ENCODE data around the gene SNAP47.

Gene SNAP47

DNA sequence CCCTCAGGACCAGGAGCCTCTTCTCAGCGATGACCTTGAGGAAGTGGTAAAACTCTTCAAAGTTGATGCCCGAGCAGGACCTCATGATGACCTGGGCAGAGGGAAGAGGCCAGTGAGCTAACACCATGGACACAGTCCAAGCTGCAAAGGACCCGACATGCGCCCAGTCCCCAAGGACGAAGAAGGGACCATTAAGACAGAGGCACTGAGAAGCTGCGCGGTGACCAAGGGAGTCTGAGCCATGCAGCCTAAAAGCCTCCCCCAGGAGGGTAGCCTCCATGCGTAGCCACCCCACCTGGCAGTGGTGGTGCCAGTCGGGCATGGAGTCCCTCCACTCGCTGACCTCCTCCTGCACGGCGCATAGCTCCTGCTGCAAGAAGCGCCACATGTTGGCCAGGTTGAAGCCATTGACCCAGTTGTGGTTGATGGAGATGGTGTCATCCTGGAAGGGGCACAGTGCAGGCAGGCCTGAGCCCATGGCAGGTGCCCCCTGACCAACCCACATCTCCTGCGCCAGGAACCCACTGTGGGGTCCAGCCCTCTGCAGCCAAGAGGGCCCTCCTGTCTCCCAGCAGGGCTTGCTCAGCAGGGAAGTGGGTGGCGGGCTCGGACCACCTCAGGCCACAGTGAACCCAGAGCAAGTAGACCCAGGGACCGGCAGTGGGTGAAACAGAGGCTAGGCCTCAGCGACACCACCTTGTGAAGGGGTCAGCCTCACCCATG lies 2.5 kb upstream of the SNAP47 start:
- DNase-seq (ENCODE audit: low read depth) = no peak

DNA sequence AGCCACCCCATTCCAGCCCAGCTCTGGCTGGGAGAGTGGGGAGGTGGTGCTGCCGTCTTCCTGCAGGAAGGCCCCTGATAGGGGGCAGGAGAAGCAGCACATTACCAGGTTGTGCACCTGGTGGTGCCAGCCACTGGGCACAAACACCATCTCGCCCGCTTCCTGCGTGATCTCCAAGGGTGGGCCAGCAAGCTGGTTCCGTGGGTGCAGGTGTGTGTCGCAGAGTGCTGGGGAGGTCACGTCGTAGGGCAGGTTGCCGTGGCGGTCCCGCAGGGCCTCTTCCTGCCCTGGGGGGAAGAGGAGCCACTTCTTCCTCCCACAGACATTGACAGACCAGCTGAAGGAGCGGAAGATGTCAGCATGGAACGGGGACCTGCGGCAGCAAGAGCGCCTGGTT lies 1.9 kb upstream of the SNAP47 start:
- no peak for DNase-seq (ENCODE audit: low read depth)

DNA sequence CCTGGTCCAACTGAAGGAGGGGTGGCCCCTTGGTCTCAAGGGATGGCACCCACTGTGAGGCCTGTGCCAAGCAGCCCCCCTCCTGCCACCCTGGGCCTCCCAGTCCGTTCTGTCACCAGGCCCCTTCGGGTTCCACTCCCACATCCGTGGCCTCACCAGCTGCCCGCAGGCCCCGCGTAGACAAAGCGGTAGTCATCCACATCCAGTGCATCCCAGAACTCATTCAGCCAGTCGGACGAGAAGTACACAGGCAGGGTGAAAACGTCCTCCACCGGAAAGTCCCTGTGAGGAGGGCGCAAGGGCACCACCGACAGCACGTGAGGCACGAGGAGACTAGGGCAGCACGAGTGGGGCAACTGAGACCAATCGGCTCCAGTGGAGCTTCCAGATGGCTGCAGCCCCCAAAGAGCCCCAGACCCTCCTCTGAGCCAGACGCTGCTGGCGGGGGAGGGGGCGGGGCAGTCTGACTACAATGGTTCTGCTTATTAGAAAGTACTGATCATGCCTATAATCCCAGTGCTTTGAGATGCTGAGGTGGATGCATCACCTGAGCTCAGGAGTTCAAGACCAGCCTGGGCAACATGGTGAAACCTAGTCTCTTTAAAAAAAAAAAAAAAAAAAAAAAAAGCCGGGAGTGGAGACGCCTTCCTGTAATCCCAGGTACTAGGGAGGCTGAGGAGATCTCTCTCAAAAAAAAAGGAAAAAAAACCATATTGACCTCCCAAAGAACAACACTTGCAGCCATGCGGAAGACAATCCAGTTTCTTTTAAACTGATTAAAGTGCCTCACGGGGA lies 1.3 kb upstream of the SNAP47 start:
- DNase-seq (ENCODE audit: low read depth) = no peak

- no peak for DNase-seq (ENCODE audit: low read depth)
These were observed 734 bp upstream of the SNAP47 start for GRCh38 chr1:227734546-227734855.

DNA sequence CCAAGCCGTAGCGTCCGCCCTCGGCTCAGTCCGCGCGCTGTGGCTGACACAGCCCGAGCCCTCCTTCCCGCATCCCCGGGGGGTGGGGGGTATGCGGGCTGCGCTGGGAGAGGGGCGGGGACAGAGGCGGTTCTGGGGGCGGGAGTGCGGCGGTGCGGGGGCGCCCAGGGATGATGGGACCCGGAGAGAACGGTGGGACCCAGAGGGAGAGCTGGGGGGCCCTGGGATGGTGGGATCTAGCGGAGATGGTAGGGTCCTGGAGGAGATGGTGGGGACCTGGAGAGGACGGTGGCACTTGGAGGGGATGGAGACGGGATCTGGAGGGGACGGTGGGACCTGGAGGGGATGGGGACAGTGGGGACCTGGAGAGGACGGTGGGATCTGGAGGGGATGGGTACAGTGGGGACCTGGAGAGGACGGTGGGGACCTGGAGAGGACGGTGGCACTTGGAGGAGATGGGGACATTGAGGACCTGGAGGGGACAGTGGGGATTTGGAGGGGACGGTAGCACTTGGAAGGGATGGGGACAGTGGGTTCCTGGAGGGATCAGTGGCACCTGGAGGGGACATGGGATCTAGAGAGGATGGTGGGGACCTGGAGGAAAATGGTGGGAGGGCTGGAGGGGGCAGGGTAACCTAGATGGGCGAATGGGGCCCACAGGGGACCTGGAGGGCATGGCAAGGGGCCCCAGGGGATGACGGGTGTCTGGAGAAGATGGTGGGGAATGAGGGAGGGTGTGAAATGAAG lies 477 bp downstream of the SNAP47 start:
- no peak for DNase-seq (ENCODE audit: low read depth)

DNA sequence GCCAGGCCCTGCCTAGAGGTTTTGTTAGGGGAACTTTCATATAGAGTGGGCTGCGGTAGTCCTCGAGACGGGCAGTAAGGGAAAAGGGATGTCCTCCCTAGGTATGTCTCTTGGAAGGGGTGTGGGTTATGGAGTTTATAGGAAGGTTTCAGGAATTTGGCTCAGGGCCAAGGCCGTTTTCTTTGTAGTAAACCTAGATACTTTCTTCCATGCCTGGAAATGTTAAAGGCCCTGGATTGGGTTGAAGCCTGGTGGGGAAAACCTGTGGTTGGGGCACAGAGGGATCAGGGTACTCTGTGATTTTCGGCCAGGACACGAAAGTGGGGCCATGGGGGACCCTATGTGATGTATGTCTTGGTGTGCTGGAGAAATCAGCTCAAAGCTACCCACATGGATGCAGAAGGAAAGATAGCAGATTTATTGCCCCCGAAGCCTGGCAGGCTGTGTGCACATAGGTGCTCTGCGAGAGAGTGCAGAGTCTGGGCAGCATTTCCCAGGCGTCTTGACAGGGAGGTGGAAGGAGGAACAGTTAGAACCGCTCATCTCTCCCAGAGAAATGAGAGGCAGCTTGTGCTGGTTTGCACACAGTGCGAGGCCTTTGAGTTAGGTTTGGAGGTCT lies 1.7 kb downstream of the SNAP47 start:
- DNase-seq (ENCODE audit: low read depth) = no peak

- no peak for DNase-seq (ENCODE audit: low read depth)
These were observed 3.6 kb downstream of the SNAP47 start for GRCh38 chr1:227738820-227739219.

DNA sequence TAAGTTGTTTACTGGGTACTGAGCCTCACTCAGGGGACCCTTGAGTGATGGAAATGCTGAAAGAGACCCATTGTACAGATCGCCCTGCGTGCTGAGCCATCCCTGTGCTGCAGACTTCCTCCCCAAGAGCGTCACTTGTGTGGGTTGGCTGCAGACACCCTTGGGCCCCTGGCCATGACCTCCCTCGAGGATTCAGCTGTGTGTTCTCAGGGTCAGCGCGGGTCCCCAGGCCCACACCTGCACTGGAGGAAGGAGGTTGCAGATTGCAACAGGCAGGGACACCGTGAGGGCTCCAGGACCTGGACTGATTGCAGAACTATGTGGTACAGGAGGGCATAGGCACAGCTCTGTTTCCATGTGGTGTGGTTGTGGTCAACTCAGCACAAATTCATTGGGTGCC lies 4.4 kb downstream of the SNAP47 start:
- no peak for DNase-seq (ENCODE audit: low read depth)

- no peak for DNase-seq (ENCODE audit: low read depth)
These were observed 5.2 kb downstream of the SNAP47 start for GRCh38 chr1:227740401-227740960.

GRCh38 chr1:227741166-227741870 lies 6.1 kb downstream of the SNAP47 start:
- no peak for DNase-seq (ENCODE audit: low read depth)

DNA sequence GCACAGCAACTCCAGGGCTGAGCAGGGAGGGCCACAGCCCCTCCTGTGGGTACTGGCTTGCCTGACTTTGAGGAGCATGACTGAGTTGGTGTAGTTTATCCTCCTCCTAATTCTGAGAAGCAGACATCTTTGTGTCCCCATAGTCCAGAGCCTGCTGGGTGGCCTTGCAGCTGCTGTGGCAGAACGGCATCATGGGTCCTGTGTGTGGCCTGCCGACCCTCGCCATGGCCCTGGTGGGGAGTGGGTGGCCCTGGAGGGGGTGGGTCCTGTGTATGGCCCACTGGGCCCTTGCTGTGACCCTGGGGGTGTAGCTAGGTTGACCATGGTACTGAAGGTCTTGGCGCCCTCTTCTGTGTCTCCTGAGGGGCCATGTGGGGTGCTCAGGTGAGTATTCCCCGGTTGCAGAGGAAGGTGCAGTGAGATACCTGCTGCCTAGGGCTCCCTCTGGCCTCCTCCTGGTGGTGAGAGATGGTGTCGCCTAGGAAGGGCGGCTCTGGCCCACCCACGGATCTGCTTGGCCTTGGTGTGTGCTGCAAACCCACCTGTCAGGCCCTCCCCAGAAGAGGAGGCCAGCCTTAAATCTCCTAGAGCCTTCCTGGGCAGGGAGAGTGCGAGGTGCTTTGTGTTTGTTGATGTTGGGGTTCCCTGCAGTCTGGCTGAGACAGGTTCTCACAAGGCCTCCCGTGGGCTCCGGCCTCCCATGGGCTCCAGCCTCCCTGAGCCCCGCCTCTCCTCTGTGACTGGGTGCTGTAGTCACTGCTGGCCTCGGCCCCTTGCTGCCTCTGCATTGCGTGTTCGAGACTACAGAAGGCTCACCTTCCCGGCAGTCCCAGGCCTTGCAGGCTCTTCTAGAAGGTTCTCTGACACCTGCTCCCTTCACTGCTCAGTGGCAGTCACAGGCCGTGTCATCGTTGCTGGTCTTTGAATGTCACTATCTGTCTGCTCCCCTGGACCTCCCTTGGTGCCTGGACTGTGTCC lies 7.8 kb downstream of the SNAP47 start:
- no peak for DNase-seq (ENCODE audit: low read depth)

DNA sequence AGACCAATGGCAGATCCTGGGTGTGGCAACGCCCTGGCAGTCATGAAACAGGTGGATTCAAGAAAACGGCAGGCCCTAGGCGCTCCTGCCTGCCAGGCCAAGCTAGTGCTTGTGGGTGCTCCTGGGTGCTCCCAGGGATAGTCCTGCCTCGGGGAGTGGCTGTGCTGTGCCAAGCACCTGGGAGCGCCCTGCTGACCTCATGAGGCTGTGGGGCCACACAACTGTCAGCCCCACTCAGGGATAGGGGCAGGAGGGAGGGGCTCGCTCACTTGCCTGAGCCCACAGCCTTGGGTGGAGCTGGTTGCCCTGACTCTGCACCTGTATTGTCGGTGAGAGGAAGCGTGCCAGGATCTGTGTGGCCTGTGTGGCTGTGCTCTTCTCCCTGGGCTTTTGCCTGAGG lies 9.4 kb downstream of the SNAP47 start:
- no peak for DNase-seq (ENCODE audit: low read depth)

GRCh38 chr1:227745568-227746265 lies 10.5 kb downstream of the SNAP47 start:
- no peak for DNase-seq (ENCODE audit: low read depth)

GRCh38 chr1:227746676-227747075 lies 11.4 kb downstream of the SNAP47 start:
- no peak for DNase-seq (ENCODE audit: low read depth)

DNA sequence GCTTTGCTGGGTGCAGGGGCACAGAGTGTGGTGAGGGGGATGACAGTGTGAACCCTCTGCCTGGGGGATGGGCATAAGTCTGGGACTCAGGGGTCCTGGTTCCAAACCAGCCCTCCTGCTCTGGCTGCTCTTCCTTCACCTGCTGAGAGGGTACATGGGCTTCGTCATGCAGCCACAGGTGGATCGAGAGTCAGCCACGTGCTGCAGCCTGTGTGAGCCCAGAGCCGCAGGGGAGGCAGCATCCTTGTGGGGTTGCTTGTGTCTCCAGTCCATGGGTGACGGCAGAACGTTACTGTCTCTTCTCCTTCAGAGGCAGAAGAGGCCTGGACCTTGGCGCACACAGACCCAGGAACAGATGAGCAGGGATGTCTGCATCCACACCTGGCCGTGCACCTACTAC lies 12.1 kb downstream of the SNAP47 start:
- DNase-seq (ENCODE audit: low read depth) = no peak

DNA sequence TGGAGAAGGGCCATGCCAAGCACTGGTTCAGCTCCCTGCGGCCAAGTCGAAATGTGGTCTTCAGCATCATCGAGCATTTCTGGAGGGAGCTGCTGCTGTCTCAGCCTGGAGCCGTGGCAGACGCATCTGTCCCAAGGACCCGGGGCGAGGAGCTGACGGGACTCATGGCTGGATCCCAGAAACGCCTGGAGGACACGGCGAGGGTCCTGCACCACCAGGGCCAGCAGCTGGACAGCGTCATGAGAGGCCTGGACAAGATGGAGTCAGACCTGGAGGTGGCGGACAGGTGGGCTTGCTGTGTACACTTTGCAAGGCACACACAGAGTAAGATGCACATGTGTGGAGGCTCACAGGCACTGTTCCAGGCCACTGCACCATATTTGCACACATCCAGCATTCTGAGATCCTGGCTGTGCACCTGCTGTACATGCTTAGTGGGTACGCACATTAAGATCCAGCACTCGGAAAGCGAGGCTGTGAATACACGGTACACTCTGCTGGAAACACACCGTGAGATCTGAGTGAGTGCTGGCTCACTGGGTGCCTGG lies 12.8 kb downstream of the SNAP47 start:
- no peak for DNase-seq (ENCODE audit: low read depth)

DNA sequence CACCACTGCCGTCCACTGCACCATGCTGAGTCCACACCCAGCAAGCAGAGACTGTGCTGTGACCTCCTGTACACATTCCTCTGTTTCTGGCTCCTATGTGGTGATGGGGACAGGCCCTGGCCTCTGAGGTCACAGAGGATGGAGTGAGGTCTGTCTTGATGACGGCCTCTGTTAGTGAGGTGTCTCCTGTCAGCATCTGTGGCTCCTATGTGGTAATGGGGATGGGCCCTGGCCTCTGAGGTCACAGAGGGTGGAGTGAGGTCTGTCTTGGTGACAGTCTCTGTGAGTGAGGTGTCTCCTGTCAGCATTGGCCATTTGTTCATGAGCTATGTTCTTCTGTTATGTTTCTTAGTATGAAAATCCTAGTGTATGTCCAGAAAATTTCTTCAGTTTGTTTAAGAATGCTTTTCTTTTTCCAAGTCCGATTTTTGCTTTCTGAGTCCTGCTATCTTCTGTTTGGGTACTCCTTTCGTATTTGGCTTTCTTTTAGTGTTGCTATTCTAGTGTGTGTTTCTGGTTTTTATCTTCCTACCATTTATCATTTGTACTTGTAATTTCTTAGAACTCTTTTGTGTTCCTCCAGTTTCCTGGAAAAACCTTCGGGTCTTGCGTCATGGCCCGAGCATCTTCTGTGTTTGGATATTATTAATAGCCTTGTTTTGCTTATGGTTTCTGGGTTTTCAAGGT lies 13.4 kb downstream of the SNAP47 start:
- DNase-seq (ENCODE audit: low read depth) = peak; percentile 80

DNA sequence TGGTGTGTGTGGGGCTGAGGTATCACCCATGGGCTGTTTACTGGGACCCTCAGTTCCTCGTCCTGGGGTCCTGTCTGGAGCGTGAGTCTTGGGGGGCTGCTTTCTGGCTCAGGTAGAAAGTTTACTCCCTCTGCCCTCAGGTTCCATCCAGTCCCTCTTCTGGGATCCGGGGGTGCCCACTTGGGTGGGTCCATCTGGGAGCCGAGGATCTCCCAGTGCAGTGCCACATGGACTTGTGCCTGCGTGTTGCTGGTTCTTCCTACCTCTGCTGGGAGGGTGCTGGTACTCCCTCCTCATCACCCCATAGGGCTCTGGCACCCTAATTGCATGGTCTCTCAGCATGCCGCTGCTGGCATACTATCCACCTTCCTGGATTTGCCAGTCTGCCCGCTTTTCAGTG lies 14.0 kb downstream of the SNAP47 start:
- DNase-seq (ENCODE audit: low read depth) = no peak
